Activated CD8-positive, alpha-beta memory T cell treated with anti-CD3 and anti-CD28 coated beads for 24 hours (primary cell): Measurements from ENCODE around the gene ACOT8.
"Not testable (repeated sequence)": the region's sequence is repeated elsewhere in the genome, so short reads cannot be mapped to it uniquely, and the experiment has no call there.

Experiments
- DNase-seq: peaks from one replicate; pipeline ENCODE4 v3.0.0-alpha.2; 2020

Gene ACOT8

GRCh38 chr20:45850926-45851325 is 6.3 kb downstream of the ACOT8 start:
- no peak for DNase-seq

- DNase-seq, result no peak
Measured at GRCh38 chr20:45850238-45850637, 7.0 kb downstream of the ACOT8 start.

GRCh38 chr20:45848969-45849582 is 8.1 kb downstream of the ACOT8 start:
- no peak for DNase-seq

DNA sequence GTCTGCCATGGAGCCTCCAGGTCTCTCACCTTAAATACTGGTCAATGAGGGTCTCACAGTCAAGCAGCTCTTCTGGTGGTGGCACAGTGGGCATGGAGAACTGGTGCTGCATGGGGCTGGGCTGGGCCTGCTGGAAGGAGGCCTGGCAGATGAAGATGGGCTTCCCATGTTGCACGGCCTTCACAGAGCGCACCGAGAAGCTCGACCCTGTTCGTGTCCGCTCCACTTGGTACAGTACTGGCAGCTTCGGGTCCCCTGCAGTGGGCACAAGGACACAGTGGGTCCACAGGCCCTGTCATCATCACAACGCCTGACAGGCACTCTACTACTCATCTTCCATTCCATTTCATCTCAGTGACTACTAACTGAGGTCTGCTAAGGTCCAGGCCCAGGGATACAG is 8.8 kb downstream of the ACOT8 start:
- DNase-seq, result no peak

DNA sequence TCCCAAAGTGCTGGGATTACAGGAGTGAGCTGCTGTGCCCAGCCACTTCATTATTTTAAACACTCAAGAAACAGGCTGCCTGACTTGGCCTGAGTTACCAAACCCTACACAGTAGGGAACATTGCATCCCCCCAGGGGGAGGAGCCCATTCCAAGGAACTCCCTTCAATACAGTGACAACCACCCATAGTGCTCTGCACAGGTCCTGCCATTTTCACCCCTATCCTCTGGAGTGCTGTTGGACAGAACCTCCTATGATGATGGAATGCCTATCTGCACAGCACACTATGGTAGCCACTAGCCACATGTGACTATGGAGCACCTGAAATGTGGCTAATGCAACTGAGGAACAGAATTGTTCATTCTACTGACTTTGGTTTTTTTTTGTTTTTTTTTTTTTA is 11.7 kb downstream of the ACOT8 start:
- DNase-seq, result no peak

DNA sequence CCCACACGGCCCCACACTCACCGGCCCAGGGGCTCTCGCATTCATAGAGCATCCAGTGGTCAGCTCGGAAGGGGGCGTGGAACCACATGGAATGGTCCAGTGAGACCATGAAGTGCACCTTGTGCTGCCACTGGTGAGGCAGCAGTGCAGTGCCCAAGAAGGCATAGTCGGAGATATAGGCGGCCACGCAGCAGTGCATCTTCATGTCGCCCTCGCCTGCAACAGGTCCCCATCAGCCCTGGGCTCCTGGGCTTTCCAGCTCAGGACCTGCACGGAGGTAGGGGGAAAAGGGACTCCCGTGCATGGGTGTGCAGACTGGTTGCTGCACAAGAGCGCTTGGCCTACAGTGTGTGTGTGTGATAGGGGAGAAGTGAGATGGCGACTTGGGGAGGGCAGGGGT is 13.7 kb downstream of the ACOT8 start:
- no peak for DNase-seq

GRCh38 chr20:45842169-45842812 is 14.9 kb downstream of the ACOT8 start:
- DNase-seq, result no peak

DNA sequence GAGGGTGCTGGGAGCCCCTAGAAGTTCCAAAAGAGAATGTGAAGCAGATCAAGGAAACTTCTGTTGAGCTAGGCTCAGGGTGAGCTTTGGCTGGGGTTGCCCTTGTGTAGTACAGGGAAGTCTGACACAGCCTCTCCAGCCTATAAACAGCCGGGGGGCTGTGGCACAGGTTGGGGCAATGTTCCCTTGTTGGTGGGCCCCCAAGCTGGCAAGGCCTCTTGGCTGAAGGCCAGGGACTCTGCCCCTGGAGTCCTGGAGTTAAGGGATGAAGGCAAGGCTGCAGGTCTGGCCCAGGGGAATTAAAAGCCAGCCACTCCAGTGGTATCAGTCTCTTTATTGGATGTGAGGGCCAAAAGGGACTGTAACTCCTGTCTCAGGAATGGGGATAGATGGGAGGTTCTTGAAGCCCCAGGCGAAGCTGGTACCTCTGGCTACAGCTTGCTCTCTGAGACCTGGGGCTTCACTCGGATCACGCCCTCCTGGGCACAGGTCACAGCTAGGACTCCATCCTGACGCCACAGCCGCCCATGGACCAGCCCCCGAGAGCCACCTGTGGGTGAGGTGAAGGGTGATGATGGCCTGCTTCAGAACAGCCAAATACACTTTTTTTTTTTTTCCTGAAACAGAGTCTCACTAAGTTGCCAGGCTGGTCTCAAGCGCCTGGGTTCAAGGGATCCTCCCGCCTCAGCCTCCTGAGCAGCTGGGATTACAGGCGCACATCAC is 15.6 kb downstream of the ACOT8 start:
- no peak for DNase-seq

GRCh38 chr20:45840700-45841198 is 16.4 kb downstream of the ACOT8 start:
- DNase-seq, result no peak

- no peak for DNase-seq
Measured at GRCh38 chr20:45836841-45837240, 20.4 kb downstream of the ACOT8 start.

- no peak for DNase-seq
Measured at GRCh38 chr20:45835825-45836224, 21.4 kb downstream of the ACOT8 start.

- DNase-seq, result no peak
Measured at GRCh38 chr20:45835329-45835765, 21.8 kb downstream of the ACOT8 start.

DNA sequence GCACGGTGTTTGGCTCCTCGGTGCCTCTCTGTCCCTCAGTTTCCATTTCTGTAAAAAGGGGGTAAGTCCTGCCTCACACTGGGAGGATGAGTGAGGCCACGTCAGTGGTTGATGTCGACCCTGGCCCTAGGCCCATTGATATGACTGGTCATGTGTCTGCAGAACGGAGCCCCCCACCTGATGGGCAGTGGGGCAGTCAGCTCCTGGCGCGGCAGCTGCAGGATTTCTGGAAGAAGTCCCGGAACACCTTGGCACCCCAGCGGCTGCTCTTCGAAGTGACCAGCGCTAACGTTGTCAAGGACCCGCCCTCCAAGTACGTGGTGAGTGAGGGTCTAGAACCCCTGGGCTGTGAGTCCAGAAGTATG is 22.4 kb downstream of the ACOT8 start:
- no peak for DNase-seq

- DNase-seq, result peak; percentile 77
Measured at GRCh38 chr20:45833883-45834796, 23.1 kb downstream of the ACOT8 start.

DNA sequence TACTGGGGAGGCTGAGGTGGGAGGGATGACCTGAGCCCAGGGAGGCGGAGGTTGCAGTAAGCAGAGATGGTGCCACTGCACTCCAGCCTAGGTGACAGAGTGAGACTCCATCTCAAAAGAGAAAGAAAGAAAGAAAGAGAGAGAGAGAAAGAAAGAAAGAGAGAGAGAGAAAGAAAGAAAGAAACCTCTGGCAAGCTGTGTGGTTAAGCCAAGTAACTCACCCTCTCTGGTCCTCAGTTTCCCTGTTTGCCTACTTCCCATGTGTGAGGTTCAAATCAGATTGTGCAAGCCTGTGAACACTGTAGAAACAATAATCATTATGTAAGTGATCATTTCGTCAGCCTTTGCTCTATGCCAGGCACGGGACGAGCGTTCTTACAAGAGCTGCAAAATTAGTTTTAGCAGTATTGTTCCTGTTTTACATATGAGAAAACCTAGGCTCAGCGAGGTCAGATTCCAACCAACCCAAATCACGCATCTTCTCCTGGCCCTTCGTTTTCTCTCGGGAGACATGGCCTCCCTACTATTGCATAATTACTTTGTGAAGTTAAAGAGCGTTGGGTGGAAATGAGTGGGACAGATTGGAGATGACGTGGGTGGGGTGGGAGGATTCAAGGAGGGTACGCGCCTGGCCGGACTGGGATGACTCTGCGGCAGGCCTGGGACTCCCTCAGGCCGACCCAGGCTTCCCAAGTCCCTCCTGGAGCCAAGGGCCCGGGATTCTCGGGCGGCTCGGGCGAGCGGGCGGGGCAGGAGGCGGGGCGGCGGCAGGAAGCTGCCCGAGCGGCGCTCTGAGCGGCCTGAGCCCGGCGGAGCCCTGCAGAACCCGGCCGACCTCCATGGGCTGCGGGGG is 23.9 kb downstream of the ACOT8 start, which contains the start of gene SNX21:
SNX21 (plus strand) TSS at position 770 of the 853 bp plus-strand sequence. CDS start 121 bp downstream, outside the sequence.
- no peak for DNase-seq

DNA sequence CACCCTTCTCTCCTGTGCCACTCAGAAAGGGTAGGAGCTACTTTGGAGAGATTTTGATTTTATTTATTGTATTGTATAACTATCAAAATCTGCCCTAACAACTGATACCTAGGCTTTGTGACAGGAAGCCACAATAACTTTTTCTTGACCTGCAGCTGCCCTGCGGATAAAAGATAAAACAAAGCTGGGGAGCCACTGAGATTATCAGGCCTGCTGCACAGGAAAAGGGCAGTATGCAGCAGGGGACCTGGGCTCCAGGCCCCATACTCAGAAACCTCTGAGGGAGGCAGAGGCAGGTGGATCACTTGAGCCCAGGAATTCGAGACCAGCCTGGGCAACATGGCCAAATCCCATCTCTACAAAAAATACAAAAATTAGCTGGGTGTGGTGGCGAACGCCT is 24.6 kb downstream of the ACOT8 start:
- DNase-seq, result no peak

DNA sequence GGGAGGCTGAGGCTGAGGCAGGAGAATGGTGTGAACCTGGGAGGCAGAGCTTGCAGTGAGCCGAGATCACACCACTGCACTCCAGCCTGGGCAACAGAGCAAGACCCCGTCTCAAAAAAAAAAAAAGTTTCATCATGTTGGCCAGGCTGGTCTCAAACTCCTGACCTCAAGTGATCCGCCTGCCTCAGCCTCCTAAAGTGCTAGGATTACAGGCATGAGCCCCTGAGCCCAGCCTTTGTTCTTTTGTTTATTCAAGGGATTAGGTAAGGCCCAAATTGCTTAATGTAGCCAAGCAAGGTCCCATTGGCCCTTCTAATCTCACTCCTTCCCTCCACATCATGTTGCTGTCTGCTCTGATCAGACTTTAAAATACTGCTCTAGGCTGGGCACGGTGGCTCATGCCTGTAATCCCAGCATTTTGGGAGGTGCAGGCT is 27.5 kb downstream of the ACOT8 start:
- not testable (repeated sequence) for DNase-seq

- no peak for DNase-seq
Measured at GRCh38 chr20:45828589-45828988, 28.6 kb downstream of the ACOT8 start.

DNA sequence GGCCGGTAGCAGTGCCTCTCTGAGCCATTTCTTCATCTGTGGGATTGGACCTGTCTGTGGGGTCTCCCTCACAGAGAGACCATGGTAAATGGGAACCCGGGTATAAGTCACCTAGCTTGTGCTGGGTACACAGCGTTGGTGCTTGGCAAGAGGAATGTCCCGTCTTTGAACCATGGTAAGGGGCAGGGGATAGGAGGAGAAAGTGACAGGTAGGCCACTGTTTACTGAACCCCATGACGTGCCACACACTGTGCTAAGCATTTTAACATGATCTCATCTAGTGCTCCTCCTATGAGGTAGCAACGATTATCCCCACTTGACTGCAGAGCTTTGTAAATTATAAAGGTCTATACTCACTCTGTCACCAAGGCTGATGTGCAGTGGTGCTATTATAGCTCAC is 29.5 kb downstream of the ACOT8 start:
- no peak for DNase-seq

GRCh38 chr20:45827030-45827652 is 30.1 kb downstream of the ACOT8 start, which contains the start of gene TNNC2:
Gene TNNC2, minus strand, starts transcription at chr20:45827312. Its CDS starts 64 bp downstream, at chr20:45827248.
- DNase-seq, result no peak

DNA sequence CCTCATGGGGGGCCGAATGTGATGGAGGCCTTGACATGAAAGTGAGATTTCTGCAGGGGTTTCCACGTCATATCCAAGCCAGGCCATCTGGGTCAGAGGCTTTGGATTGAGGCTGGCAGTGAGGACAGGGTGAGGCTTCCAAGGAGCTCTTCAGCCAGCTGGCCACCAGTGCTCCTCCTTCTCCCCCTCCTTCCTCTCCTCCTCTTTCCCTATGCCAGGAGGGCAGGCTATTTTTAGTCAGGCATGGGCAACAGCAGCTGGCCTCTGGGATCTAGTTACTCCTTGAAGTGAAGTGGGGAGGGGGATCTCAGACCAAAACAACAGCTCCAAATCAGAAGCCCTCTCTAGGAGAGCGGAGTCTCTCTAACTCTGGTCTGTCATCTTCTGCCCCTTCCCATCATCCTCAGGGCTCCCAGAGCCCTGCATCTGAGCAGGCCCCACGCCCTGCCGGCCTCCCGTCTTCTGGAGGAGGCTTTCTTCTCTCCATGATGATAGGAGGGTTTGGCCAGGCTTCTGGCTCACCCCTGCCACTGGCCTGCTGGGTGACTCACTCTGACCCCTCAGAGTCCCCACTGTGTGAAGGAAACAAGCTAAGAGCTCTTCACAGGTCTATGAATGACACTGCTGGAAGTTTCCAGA is 30.7 kb downstream of the ACOT8 start:
- DNase-seq, result no peak
